ENCODE data around the gene PLA2G15. TPM values are rescaled to one million over a fixed set of nuclear protein-coding genes. Genes with fewer than 3 reads are reported as not detected.

Gene PLA2G15
- total RNA-seq, 1 donor from 2014 or later: 29.6 TPM

DNA sequence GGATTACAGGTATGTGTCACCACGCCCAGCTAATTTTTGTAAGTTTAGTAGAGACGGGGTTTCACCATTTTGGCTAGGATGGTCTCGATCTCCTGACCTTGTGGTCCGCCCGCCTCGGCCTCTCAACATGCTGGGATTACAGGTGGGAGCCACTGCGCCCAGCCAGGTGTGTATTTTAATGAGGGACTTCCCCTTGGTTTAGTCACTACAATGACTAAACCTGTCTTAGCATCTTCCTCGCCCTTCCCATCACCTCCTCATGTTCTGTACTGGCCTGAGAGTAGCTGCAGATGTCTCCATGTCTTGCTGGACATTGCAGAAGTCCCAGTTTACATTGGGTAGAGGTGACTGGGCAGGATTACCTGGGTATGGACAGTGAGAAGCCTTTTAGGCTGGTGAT is 28.7 kb downstream of the PLA2G15 start:
- Mint-ChIP-seq H3K4me1 (ENCODE audit: low read depth) (peaks cover 27% of the 10 kb centered on the region), H3K27me3 (ENCODE audit: low read depth) (no peaks in the 10 kb centered on the region)
- TF ChIP-seq, protein P1, sequence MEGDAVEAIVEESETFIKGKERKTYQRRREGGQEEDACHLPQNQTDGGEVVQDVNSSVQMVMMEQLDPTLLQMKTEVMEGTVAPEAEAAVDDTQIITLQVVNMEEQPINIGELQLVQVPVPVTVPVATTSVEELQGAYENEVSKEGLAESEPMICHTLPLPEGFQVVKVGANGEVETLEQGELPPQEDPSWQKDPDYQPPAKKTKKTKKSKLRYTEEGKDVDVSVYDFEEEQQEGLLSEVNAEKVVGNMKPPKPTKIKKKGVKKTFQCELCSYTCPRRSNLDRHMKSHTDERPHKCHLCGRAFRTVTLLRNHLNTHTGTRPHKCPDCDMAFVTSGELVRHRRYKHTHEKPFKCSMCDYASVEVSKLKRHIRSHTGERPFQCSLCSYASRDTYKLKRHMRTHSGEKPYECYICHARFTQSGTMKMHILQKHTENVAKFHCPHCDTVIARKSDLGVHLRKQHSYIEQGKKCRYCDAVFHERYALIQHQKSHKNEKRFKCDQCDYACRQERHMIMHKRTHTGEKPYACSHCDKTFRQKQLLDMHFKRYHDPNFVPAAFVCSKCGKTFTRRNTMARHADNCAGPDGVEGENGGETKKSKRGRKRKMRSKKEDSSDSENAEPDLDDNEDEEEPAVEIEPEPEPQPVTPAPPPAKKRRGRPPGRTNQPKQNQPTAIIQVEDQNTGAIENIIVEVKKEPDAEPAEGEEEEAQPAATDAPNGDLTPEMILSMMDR (IDR thresholded peaks at IDR 0.05): no peak

DNA sequence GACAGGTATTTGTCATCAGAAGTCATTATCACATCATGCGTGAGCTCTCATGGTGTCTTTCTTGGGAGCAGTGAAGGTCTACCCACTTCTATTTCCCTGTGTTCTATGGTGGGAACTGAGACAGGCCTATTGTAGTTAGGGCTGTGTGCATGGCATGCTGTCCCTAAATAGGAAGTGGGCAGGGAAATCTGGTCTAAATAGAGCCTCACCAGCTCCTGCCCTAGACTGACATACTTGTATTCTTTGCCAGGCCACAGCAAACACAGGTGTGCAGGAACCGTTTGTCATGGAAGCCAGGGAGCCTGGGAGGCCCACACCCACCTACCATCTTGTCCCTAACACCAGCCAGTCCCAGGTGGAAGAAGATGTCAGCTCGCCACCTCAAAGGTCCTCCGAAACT is 29.3 kb downstream of the PLA2G15 start:
- H3K4me1 Mint-ChIP-seq (ENCODE audit: low read depth): peaks cover 22% of the 10 kb centered on the region
- no peak overlapping the region for H3K27ac Mint-ChIP-seq (ENCODE audit: unreplicated experiment)
- DNase-seq (ENCODE audit: low spot score): no peak
- peaks cover 3% of the 10 kb centered on the region for H3K36me3 Mint-ChIP-seq (ENCODE audit: low read depth)
- TF ChIP-seq, protein P1 (IDR thresholded peaks at IDR 0.05): no peak
- no peaks in the 10 kb centered on the region for H3K9me3 Mint-ChIP-seq (ENCODE audit: low read depth)
- H3K27me3 Mint-ChIP-seq (ENCODE audit: low read depth): no peaks in the 10 kb centered on the region
- H3K4me3 Mint-ChIP-seq (ENCODE audit: unreplicated experiment): no peak overlapping the region

More for the DNA sequence above, 28.7 kb downstream of the PLA2G15 start:
- Mint-ChIP-seq H3K4me3 (ENCODE audit: unreplicated experiment) (no peak overlapping the region), H3K27ac (ENCODE audit: unreplicated experiment) (no peak overlapping the region), H3K9me3 (ENCODE audit: low read depth) (no peaks in the 10 kb centered on the region), H3K36me3 (ENCODE audit: low read depth) (peaks cover 3% of the 10 kb centered on the region)
- DNase-seq (ENCODE audit: low spot score): no peak

DNA sequence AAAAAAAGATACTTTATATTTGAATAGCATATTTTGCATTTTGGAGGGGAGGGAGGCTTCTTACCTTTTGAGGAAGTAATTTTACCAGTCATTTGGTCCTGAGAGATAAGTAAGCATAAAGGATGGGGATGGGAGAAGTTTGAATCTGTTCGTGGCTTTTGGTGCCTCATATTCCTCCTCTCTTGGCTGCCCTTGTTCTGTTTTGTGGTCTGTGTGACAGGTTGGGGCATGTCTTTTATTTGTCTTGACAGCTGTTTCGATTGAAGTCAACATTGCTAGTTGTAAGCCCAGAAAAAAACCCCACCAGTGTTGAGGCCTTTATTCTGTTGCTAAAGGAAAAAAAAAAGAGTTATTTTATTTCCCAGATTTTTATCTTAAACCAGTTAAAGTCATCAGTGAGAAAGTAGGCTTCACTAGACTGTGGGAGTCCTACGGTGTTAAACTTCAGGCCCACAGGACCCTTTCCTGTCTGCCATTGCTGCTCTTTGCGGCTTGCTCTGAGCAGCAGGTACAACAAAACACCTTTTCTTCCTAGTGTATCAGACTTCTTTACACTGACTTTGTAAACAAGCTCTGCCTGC is 30.5 kb downstream of the PLA2G15 start:
- DNase-seq (ENCODE audit: low spot score): no peak

DNA sequence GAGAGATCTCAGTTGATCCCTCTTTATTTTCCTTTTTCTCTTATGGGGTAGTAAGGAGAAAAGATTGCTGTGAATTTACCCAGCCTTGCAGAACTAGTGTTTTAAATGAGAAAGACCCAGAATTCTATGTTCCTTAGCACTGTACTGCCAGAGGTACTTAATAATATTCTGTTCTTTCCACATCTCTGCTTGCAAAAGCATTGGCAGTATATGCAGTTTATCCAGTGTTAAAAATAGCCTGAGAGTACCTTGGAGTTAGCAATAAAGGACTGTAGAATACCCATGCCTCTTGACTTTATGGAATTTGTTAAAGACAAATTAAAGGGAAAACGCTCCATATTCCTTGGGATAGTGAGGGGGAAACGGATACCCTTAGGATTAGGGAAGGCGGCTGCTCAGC is 31.1 kb downstream of the PLA2G15 start:
- TF ChIP-seq, protein P1 (IDR thresholded peaks at IDR 0.05): no peak
- no peak for DNase-seq (ENCODE audit: low spot score)
- Mint-ChIP-seq H3K27me3 (ENCODE audit: low read depth) (no peaks in the 10 kb centered on the region), H3K36me3 (ENCODE audit: low read depth) (peaks cover 6% of the 10 kb centered on the region), H3K9me3 (ENCODE audit: low read depth) (no peaks in the 10 kb centered on the region), H3K4me1 (ENCODE audit: low read depth) (peaks cover 14% of the 10 kb centered on the region), H3K4me3 (ENCODE audit: unreplicated experiment) (no peak overlapping the region), H3K27ac (ENCODE audit: unreplicated experiment) (peak overlapping the region; percentile 57)

More for the DNA sequence above, 30.5 kb downstream of the PLA2G15 start:
- H3K4me1 Mint-ChIP-seq (ENCODE audit: low read depth): peaks cover 14% of the 10 kb centered on the region
- no peak overlapping the region for H3K4me3 Mint-ChIP-seq (ENCODE audit: unreplicated experiment)
- TF ChIP-seq, protein P1 (IDR thresholded peaks at IDR 0.05): no peak
- H3K27me3 Mint-ChIP-seq (ENCODE audit: low read depth): no peaks in the 10 kb centered on the region
- no peaks in the 10 kb centered on the region for H3K9me3 Mint-ChIP-seq (ENCODE audit: low read depth)
- peaks cover 6% of the 10 kb centered on the region for H3K36me3 Mint-ChIP-seq (ENCODE audit: low read depth)
- peak overlapping the region; percentile 57 for H3K27ac Mint-ChIP-seq (ENCODE audit: unreplicated experiment)

DNA sequence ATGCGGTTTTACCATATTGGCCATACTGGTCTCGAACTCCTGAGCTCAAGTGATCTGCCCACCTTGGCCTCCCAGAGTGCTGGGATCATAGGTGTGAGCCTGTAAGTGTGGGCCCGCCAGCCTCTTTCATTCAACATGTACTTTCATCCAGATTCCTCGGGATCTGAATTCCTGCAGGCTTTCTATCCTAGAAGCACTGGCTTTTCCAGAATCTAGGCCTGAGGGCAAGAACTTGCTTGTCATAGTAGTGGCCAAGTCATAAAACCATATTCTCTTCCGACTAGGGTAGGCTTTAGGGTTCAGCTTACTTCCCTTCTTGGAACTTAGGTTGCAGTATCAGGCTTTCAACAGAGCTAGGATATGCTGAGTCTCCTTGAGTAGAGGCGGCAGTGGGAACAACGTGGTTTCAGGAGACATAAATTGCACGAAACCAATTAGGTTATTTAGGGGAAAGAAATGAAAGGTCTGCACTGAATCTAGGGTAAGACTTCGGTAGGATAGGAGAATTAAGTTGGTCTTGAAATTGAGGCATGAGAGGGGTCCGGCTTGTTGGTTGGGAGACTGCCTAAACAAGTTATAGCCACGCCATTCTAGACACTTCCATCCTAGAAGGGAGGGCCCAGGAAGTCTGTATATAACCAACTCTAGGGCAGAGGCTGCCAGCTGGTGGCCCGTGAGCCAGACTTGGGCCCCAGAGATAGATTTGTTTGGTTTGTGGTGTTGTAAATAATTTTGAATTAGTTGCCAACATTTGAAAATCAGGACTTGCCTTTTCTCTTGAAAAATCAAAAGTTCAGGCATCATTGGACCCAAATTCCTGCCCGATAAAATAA is 34.8 kb downstream of the PLA2G15 start:
- no peak for DNase-seq (ENCODE audit: low spot score)
- Mint-ChIP-seq H3K27me3 (ENCODE audit: low read depth) (no peaks in the 10 kb centered on the region), H3K4me1 (ENCODE audit: low read depth) (peaks cover 10% of the 10 kb centered on the region), H3K36me3 (ENCODE audit: low read depth) (peaks cover 9% of the 10 kb centered on the region), H3K27ac (ENCODE audit: unreplicated experiment) (no peak overlapping the region), H3K4me3 (ENCODE audit: unreplicated experiment) (no peak overlapping the region), H3K9me3 (ENCODE audit: low read depth) (no peaks in the 10 kb centered on the region)
- TF ChIP-seq, protein P1 (IDR thresholded peaks at IDR 0.05): no peak

All from chondrocyte (in vitro differentiated cells).